ENCODE measurements around the gene DSEL.

DSEL gene

DNA sequence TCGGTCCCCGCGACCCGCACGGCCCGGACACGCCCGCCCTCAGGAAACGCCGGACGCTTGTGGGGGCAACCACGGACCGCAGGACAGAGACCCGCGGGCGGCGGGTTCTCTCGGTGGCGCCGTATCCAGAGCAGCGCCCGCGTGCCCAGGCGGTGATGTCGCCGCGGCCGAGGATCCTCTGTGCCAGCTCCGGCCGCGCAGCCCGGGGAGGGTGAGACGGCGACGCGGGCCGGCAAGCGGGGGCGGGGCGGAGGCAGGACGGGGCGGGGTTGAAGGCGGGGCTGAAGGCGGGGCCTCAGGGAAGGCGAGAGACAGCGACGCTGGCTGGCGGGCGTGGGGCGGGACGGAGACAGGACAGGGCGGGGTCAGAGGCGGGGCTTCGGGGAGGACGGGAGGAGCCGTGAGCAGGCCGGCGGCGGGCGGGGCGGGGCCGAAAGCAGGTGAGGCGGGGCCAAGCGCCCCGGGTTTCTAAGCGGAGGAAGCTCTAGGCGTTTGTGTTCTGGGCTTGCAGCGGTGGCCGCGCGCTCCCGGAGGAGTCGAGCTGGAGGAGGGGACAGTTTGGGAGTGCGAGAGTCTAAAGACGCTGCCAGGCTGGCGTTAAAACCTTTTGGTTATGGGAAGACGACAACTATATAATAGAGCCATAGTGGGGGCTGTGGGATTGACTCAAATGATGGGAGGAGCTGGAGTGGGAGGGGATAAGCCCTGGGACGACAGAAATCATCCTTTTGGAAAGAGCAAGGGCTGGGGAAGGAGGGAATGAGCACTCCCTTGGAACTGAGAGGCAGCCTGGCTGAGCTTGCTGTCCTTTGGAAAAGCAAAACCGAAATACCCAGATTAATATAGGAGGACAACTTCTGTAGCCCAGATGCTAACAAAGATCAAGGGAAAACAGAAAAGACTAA, at the start of gene DSEL:
Gene DSEL (minus strand): TSS at position 182 of the 905 bp plus-strand sequence. CDS start 2,112 bp downstream, outside the sequence.
- DNase-seq, result peak; percentile 100

DNA sequence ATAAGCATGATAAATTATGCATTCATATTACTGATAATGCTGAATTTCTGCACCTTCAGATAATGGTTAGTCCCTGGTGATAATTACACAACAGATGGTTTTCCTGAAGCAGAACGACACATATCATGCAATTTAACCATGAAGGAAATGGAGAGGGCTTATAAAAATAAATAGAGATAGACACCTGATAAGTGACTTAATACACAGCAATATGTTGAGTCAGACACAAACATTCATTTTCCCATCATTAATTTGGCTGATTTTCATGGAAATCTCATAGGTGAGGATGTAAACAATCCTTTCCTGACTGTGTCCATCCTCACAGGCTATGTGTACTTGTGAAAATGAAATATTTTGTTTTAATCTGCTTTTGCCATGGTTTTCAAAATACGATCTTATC, 36.9 kb upstream of the DSEL start:
- no peak for DNase-seq

DNA sequence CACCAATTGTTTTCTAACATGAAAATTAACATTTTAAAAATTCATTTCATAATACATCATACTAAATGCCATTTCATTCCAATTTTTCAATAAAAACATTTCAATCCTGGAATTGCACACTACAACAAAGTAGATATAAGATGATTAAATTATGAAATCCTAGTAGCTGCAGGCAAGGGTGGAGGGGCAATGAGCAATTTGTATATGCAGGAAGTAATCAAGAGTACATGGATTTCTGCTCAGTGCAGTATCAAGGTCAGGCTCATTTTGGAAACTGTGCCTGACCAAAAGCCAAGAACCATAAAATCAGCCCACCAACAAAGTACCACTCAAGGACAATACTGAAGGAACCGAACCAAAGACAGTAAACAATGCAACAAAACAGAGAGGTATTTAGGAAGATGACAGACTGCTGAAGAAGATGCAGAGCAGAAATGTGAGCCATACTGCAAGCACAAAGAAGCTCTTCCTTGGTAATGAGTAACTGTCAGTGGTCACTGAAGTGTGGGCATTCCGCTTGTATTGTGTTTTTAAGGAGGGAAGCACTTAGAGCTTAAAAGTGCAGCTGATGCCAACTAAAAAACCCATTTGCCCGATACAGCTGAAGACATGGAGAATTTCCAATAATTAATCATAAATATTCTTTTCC, 34.5 kb upstream of the DSEL start:
- no peak for DNase-seq

DNA sequence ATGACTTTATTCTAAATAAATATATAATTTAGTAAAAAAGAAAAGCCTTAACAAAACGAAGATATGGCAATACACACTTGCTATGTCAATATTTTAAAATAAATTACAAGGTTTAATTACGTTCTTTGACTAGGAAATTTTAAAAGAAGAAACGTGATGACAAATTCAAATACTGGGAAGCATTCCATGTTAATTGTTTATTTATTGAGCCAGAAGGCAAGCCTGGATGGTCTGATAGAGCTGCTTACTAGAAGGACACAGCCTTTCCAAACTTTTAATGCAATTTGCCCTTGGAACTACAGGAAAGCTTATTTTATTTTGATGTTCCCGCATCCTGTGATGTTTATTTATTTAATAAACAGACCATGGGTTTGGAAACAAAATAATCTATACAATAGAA, 33.4 kb upstream of the DSEL start:
- no peak for DNase-seq

DNA sequence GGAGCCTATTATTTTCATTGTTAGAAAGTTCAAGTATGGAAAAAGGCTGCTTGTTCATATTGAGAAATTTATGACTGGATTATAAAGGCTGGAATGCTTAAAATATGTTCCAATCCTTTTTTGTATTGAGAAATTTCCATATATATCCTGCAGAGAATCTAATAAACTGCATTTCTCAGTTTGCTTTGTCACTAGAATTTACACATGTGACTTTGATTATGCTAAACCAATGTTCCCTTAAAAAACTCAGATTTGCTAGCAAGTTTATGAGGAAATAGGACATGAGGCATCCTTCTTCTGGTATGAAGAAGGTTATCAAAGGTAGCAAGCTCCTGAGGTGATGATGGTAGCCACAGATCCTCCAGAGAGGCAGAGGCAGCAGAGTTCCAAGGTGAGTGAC, 29.2 kb upstream of the DSEL start:
- DNase-seq, result no peak

DNA sequence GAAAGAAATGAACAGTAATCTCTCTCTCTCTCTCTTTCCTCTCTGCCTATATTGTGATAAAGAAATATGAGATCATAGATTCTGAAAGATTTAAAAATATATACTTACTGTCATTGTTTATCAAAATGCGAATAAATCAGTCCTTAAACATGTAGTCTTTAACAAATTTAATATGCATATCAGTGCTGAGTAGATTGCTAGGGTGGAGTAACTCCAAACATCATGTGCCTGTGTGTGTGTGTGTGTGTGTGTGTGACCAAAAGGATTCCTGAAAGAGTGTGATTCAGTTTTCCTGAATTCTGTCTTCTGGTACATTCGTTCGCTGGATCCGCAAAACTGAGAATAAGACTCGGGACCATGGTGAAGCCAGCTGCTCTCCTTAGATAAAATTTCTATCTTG, 24.0 kb upstream of the DSEL start:
- DNase-seq, result no peak

DNA sequence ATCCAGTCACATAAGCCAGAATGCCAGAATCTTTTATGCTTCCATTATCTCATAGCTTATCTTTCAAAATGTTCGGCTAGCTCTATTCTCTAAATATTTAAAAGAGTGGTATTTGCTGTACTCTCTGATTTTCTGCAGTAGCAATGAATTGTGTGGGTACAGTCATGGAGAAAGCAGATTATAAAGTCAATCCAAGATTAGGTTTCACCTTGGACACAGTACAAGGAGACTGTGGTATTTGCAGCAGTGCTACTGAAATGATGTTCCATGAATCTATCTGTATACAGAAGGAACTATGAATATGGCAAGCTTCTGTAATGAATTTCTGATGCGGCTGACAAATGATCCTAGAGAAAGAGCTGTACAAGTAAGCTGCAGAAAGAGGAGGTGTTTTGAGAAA, 15.4 kb upstream of the DSEL start:
- no peak for DNase-seq

DNA sequence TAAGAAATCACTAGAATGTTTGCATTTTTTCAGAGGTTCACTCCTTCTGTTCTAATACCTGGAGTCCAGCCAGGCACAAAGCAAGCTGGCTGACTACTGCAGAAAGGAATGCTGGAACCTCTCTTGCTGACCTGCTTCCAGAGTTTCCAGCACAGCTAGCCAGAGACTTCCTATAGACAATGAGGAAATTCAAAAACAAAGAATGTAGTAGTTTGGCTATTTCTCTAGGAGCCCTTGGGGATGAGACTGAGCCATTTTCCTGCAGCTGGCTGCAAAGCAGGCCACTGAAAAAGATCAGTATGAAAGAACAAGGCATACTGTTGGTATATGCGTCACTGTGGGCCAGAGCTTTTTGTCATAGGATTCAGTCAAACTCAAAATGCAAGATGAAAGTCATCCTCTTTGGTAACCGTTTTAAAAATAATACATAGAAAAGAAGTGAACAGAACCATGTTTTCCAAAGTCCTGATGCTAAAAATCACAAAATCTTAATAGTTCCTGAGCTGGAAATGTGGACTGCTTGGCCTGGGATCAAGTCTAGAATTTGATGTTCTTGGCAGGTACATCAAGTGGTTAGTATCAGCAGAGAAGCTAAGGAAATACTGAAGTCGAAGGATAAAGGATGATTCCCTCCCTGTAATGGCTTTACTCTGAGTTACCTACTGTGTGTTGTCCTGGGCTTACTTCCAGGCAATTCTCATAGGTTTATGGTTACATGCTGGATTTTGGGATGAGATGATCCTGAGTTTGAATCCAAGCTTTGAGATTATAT, 9.0 kb upstream of the DSEL start:
- peak; percentile 83 for DNase-seq

DNA sequence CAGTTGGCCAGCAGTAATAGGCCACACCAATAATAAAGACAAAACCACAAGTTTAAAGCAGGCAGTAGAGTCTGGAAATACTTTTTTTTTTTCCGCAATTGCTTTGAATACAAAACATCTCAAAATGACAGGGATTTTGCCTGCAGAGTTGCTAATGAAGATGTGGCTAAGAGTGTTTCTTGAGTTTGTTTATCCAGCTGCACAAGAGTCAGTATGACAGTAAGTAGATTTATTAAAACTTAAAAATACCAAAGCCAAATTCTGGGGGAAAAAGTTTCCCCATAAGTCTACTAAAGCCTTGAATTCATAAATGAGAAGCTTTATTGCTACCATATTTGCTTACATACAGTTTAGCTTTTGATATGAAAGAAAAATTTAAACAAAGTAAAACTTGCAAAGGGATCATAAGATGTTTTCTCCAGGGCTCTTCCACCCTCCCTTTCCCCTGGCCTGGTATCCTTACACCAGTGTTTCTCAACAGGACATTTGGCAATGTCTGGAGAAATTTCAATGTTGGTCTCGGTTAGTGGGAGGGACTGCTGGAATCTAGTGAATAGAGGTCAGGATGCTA, 3.9 kb upstream of the DSEL start:
- no peak for DNase-seq

DNA sequence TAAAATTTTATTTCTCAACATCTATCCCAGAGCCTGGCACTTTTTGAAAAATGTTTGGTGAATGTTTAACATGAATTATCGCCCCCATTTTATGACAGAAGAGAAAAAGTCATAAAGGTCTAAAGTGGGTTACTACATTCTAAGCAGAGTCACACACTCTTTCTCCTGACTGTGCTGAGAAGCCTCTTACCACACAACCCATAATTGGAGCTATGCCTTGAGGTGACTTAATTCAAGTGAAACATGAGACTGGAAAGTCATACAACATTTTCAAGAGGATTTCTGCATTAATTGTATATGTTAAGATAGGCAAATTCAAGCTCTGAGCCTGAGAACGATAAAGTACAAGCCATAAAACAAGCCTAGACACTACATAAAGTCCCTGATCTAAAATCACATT, 3.1 kb upstream of the DSEL start:
- DNase-seq, result no peak

DNA sequence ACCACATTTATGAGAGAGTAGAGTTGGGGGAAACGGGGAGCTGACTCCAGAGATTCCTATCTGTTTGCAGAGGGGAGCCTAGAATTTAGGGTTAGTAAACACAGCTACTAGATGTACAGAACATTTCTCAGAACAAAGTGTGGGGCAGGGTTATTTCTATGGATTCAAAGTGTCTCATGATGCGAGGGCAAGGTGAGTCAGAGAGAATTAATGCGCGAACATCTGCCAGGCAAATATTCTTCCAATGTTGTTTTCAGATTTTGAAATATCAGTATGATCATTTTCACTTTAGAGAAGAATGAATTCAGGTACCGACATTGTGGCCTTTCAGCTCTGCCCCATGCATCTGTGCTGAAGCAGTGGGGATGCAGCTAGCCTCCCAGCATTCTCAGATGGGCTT, 2.0 kb upstream of the DSEL start:
- no peak for DNase-seq

DNA sequence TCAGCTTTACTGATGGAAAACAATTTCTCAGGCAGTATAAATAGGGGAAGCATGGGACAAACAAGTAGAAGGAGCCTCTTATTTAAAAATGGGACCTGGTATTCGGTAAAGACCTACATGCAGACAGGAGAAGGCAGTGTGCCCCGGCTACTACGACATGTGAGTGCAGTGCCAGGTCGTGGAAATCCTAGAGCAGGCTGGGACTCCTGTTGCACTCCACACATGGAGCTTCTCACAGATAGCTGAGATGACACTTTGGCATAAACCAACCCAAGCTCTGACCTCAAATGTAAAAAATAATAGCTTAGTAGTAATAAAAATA, 885 bp upstream of the DSEL start:
- no peak for DNase-seq

DNA sequence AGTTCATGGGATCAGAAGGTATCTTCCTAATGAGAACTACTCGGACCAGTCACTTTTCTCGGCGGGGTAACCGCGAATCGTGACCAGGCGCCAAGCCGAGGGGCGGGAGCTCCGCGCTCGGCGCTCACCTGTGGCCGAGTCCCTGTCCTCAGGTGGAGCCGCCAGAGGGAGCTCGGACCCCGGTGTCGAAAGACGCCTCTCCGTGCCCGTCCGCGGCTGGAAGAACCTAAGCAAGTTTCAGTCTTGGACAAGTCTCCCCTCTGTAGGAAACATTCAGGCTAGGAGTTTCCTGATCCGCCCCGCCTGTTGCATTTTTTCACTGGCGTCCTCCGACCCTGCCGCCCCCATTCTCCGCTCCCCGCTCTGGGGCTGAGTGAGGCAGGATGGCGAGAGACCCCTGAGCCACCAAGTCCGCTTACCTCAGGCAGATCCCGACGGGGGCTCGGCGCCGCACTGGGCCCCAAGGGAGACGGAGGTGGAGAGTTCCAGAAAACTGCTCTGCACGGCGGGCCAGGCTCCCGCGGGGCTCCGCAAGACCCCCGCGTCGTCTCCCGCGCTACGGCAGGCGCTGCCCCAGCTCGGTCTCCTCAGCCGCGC, 480 bp downstream of the DSEL start:
- DNase-seq, result peak; percentile 89

DNA sequence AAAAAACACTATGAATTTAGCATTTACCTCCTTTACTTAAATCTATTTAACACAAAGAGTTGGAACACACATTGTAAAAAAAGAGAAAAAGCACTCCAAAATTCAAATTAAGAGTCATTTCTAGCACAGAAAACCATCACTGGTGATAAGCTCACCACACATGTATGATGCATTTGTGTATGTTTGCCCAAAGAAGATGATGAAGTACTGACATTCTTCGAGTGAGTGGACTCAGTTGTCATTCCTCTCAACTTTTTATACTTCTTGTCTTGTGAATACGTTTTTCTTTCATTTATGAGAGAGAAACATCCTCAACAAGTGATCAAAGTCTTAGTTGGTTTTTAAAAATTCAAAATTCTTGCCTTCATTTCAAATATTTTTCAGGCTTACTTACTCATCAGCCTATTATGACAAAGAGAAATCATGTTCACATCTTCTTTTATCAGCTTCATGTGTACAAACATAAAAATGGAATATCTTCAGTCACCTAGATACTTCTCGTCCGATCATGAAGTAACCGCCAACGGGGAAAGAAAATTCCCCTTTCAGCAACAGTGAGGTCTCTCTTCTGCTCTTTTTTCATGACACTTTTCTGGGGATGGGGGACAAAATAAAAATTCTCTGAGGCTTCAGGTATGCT, 1.5 kb downstream of the DSEL start:
- no peak for DNase-seq

DNA sequence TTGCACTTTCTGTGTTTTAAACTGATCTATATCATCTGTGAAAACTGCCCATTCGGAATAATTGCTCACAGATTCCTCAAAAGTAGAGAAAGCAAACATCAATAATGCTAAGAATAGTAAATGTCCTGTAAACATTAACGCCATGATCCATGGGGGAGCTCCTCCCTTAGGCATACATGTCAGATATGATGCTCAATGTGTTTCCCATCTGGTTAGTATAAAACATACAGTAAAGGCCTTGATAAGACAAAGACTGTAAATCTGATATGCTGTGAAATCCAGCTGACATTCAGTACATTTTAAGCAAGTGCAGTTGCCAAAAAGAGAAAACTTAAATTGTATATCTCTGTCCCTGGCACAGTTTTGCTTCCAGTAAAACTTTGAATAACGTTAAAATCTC, 2.1 kb downstream of the DSEL start:
- DNase-seq, result no peak

DNA sequence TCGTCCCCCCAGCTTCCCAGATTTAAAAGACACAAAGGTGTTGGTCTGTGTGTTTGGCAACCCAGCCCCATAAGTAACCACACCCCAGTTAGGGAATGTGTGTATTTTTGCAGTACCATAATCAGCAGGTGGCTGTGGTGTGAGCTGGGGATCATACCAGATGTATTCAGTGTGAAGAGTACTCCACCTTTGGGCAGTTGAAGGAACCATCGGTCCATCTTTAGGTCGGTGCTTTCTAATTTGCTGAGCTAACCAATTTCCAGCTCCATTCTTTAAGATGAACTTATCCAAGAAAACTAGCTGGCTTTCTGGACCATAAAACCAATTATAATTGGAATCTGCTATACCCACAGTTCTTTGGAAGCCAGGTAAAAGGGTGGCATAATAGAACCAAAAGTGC, 3.2 kb downstream of the DSEL start:
- DNase-seq, result no peak

DNA sequence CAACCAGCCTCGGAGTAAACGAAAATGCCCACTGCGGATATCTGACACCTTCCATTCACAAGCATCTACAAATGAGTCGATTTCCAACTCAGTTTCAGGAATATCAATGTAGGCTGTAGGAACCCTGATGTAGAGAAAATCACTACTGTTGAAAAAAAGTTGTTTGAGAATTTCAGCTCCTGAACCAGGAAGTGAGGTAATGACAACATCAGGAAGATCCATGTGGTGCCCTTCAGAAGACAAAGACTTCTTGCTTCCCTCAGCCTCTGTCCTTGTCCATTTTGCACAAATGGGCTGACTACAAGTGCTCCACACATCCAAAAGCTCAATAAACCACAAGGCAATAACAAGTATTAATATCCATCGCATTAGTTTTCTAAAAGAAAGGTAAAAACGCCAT, 4.7 kb downstream of the DSEL start:
- no peak for DNase-seq

DNA sequence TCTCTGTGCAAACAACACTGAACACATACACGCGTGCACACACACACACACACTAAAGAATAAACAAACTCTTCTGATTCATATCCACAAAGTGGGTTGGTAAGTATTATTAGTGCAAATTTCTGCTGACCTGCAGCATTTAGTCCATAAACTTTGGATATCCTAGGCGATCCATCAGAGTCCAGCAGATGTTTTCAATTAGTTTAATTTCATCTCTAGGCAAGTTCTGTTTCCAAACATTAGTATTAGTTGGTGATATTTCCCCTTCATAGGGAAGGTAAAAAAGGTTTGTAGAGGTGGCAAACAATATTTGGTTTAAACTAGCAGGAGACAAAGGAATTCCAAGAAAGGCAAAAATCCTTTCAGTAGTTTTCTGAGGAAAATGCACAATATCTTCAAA, 5.7 kb downstream of the DSEL start:
- no peak for DNase-seq

DNA sequence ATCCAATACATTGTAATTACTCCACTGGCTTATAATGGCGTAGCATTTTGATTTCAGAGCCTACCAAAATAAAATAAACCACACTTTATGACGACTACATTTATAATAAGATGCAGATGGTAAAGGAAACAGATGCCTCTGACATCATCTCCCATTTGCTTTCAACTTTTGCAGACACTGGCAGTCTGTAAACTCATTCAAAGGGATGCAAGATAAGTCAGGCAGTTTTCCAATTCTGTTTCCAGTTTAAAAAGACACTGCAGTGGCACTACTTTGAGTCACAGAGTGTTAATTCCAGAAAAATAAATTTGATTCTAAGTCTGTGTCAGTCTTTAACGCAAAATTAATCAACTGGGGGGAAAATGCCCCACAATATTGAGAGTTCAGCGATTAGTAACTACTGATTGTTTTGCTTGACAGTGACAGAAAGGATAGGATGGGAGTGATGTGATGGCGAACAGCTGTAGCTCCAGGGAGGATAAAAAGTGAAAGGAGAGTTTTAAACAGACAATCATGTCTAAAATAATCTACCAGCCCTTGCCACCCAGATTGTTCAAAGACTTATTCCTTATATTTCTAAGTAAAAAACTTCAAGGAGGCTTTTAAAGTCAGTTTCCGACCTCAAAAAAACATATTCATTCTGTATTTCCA, 6.7 kb downstream of the DSEL start:
- no peak for DNase-seq

DNA sequence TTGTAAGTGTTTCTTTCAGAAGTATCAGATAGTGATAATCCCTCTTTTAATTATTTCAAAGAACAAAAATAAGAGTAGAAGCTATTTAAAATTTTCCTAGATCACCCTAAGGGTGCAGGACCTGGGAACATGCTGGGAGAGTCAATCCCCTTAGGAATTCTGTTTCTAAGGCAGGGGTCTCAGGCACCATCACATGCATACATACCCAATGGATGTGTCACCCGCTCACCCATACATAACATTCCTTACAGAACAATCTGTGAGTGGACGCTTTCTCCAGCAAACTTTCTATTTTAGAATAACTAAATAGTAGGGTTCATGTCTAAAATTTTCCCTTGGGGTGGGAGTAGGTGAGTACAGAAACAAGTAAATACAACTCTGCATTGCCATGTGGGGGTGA, 8.4 kb downstream of the DSEL start:
- DNase-seq, result no peak

DNA sequence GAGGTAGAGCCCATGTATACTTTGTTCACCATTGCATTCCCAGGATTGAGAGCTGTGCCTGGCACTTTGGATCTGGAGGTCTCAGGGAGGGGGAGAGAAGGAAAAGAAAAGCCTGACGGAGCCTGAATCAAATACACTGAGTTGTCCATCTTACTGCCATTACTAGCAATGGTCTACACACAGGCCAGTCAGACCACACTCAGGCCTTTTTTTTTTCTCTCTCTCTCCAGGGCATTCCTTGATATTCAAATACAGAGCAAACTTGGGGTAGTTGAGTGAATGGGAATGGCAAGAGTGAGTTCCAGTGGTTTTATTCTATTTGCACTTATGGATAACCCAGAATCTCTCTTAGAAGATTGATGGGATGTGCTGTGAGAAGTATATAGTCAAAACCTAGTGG, 11.8 kb downstream of the DSEL start:
- no peak for DNase-seq
